Immature natural killer cell (primary cell): ENCODE results near the gene ETV6. TPM values are rescaled to one million over a fixed set of nuclear protein-coding genes. Genes with fewer than 3 reads are reported as not detected.

Source experiments
- DNase-seq, 3 donors: peaks; one replicate each; pipeline ENCODE4 v3.0.0; 2022; ENCODE audit warnings: mixed read lengths in 1 of 3
- H3K27ac Mint-ChIP-seq, 6 donors: one replicate each; pipeline ENCODE4 v1.8.0; 2020; ENCODE audit warnings: mixed read lengths in 6 of 6, mild to moderate bottlenecking in 5 of 6, inconsistent platforms in 4 of 6, moderate library complexity in 3 of 6
- H3K27me3 Mint-ChIP-seq, 3 donors: one replicate each; pipeline ENCODE4 v1.8.0; 2020 to 2021; ENCODE audit warnings: low read depth in 3 of 3, mild to moderate bottlenecking in 3 of 3, mixed read lengths in 3 of 3, moderate library complexity in 3 of 3, inconsistent platforms in 1 of 3
- H3K36me3 Mint-ChIP-seq, 3 donors: one replicate each; pipeline ENCODE4 v1.8.0; 2020; ENCODE audit warnings: mixed read lengths in 3 of 3, inconsistent platforms in 2 of 3, mild to moderate bottlenecking in 2 of 3
- H3K4me1 Mint-ChIP-seq, 2 donors: one replicate each; pipeline ENCODE4 v1.8.0; 2020; ENCODE audit warnings: inconsistent platforms in 2 of 2, mild to moderate bottlenecking in 2 of 2, mixed read lengths in 2 of 2, moderate library complexity in 1 of 2
- H3K4me3 Mint-ChIP-seq, 5 donors: one replicate each; pipeline ENCODE4 v1.8.0; 2020; ENCODE audit warnings: mild to moderate bottlenecking in 5 of 5, mixed read lengths in 5 of 5, inconsistent platforms in 3 of 5, moderate library complexity in 3 of 5
- H3K9me3 Mint-ChIP-seq, 6 donors: one replicate each; pipeline ENCODE4 v1.8.0; 2020; ENCODE audit warnings: mild to moderate bottlenecking in 6 of 6, mixed read lengths in 6 of 6, inconsistent platforms in 4 of 6, moderate library complexity in 3 of 6
- polyA plus RNA-seq, 3 donors: library from polyadenylated mRNA; unstranded; fragments of 300-500 nt; fragmentation: Illumina TruSeq; gene quantifications; one replicate each; pipeline ENCODE4 v1.2.3, GENCODE V29; 2021

Gene ETV6
- polyA plus RNA-seq, 3 donors from 2014 or later, result 3.0 to 5.4 (median 3.2) TPM

- no peak for DNase-seq
- Mint-ChIP-seq H3K36me3 (peaks cover 0 to 4% (median 0%) of the 10 kb centered on the region in 3 donors), H3K4me1 (peaks cover 33 to 57% of the 10 kb centered on the region in 2 donors), H3K9me3 (no peaks in the 10 kb centered on the region), H3K4me3 (no peak overlapping the region), H3K27ac (no peak overlapping the region), H3K27me3 (peaks cover 0 to 2% (median 0%) of the 10 kb centered on the region in 3 donors)
Observed at GRCh38 chr12:11741434-11742092, 92.1 kb downstream of the ETV6 start.

- peaks cover 0 to 2% (median 1%) of the 10 kb centered on the region in 3 donors for H3K27me3 Mint-ChIP-seq
Observed at GRCh38 chr12:11743423-11744409, 94.2 kb downstream of the ETV6 start.

GRCh38 chr12:11744410-11744801 is 94.9 kb downstream of the ETV6 start:
- Mint-ChIP-seq H3K4me1 (peaks cover 32 to 66% of the 10 kb centered on the region in 2 donors), H3K27me3 (peaks cover 0 to 2% (median 1%) of the 10 kb centered on the region in 3 donors), H3K27ac (no peak overlapping the region), H3K9me3 (no peaks in the 10 kb centered on the region), H3K4me3 (no peak overlapping the region), H3K36me3 (peaks cover 0 to 5% (median 4%) of the 10 kb centered on the region in 3 donors)
- DNase-seq, result no peak

More at GRCh38 chr12:11743423-11744409, 94.2 kb downstream of the ETV6 start:
- Mint-ChIP-seq H3K27ac (peak overlapping the region in 2 of 6 donors; percentile 37 to 74), H3K4me1 (peaks cover 30 to 60% of the 10 kb centered on the region in 2 donors), H3K36me3 (peaks cover 0 to 5% (median 4%) of the 10 kb centered on the region in 3 donors), H3K4me3 (no peak overlapping the region), H3K9me3 (no peaks in the 10 kb centered on the region)
- DNase-seq, result no peak

GRCh38 chr12:11745113-11745512 is 95.6 kb downstream of the ETV6 start:
- H3K4me3 Mint-ChIP-seq, result no peak overlapping the region
- H3K36me3 Mint-ChIP-seq, result peaks cover 0 to 5% (median 4%) of the 10 kb centered on the region in 3 donors
- H3K27me3 Mint-ChIP-seq, result peaks cover 1 to 2% (median 2%) of the 10 kb centered on the region in 3 donors
- peak overlapping the region in 1 of 6 donors; percentile 45 for H3K27ac Mint-ChIP-seq
- no peaks in the 10 kb centered on the region for H3K9me3 Mint-ChIP-seq
- peaks cover 35 to 72% of the 10 kb centered on the region in 2 donors for H3K4me1 Mint-ChIP-seq
- no peak for DNase-seq

- Mint-ChIP-seq H3K27ac (no peak overlapping the region), H3K9me3 (no peaks in the 10 kb centered on the region), H3K36me3 (peaks cover 0 to 5% (median 4%) of the 10 kb centered on the region in 3 donors), H3K27me3 (peaks cover 0 to 2% (median 1%) of the 10 kb centered on the region in 3 donors), H3K4me1 (peaks cover 38 to 75% of the 10 kb centered on the region in 2 donors), H3K4me3 (no peak overlapping the region)
- DNase-seq, result no peak
Observed at GRCh38 chr12:11746024-11746771, 96.7 kb downstream of the ETV6 start.

GRCh38 chr12:11746940-11747716 is 97.7 kb downstream of the ETV6 start:
- Mint-ChIP-seq H3K4me1 (peaks cover 36 to 77% of the 10 kb centered on the region in 2 donors), H3K4me3 (no peak overlapping the region), H3K9me3 (no peaks in the 10 kb centered on the region), H3K27ac (no peak overlapping the region), H3K27me3 (peaks cover 0 to 2% (median 1%) of the 10 kb centered on the region in 3 donors), H3K36me3 (peaks cover 0 to 8% (median 4%) of the 10 kb centered on the region in 3 donors)
- no peak for DNase-seq

- Mint-ChIP-seq H3K36me3 (peaks cover 0 to 8% (median 8%) of the 10 kb centered on the region in 3 donors), H3K27me3 (peaks cover 0 to 3% (median 1%) of the 10 kb centered on the region in 3 donors), H3K4me3 (no peak overlapping the region), H3K4me1 (peaks cover 36 to 77% of the 10 kb centered on the region in 2 donors), H3K27ac (no peak overlapping the region), H3K9me3 (no peaks in the 10 kb centered on the region)
- DNase-seq, result no peak
Observed at GRCh38 chr12:11747969-11748368, 98.5 kb downstream of the ETV6 start.

GRCh38 chr12:11748903-11749302 is 99.4 kb downstream of the ETV6 start:
- no peaks in the 10 kb centered on the region for H3K9me3 Mint-ChIP-seq
- peaks cover 0 to 3% (median 1%) of the 10 kb centered on the region in 3 donors for H3K27me3 Mint-ChIP-seq
- peaks cover under 1 to 13% (median 8%) of the 10 kb centered on the region in 3 donors for H3K36me3 Mint-ChIP-seq
- H3K4me3 Mint-ChIP-seq, result no peak overlapping the region
- H3K4me1 Mint-ChIP-seq, result peaks cover 28 to 68% of the 10 kb centered on the region in 2 donors
- DNase-seq, result no peak
- no peak overlapping the region for H3K27ac Mint-ChIP-seq

GRCh38 chr12:11749943-11750690 is 100.6 kb downstream of the ETV6 start:
- Mint-ChIP-seq H3K36me3 (peaks cover 9 to 24% (median 17%) of the 10 kb centered on the region in 3 donors), H3K9me3 (no peaks in the 10 kb centered on the region), H3K4me1 (peaks cover 25 to 56% of the 10 kb centered on the region in 2 donors), H3K27ac (peak overlapping the region in 1 of 6 donors; percentile 48), H3K4me3 (peak overlapping the region in 4 of 5 donors; percentile 6 to 39 (median 27)), H3K27me3 (peaks cover 0 to 3% (median 1%) of the 10 kb centered on the region in 3 donors)
- DNase-seq, result no peak

GRCh38 chr12:11752403-11753149 is 103.1 kb downstream of the ETV6 start:
- peaks cover 0 to 3% (median 0%) of the 10 kb centered on the region in 3 donors for H3K27me3 Mint-ChIP-seq
- H3K27ac Mint-ChIP-seq, result no peak overlapping the region
- H3K36me3 Mint-ChIP-seq, result peaks cover 15 to 28% (median 19%) of the 10 kb centered on the region in 3 donors
- no peak overlapping the region for H3K4me3 Mint-ChIP-seq
- peaks cover 12 to 35% of the 10 kb centered on the region in 2 donors for H3K4me1 Mint-ChIP-seq
- no peaks in the 10 kb centered on the region for H3K9me3 Mint-ChIP-seq
- no peak for DNase-seq

GRCh38 chr12:11753150-11753499 is 103.7 kb downstream of the ETV6 start:
- DNase-seq, result no peak
- H3K27me3 Mint-ChIP-seq, result peaks cover 0 to 3% (median 0%) of the 10 kb centered on the region in 3 donors
- peaks cover 12 to 32% of the 10 kb centered on the region in 2 donors for H3K4me1 Mint-ChIP-seq
- H3K36me3 Mint-ChIP-seq, result peaks cover 15 to 28% (median 18%) of the 10 kb centered on the region in 3 donors
- no peak overlapping the region for H3K27ac Mint-ChIP-seq
- no peak overlapping the region for H3K4me3 Mint-ChIP-seq
- H3K9me3 Mint-ChIP-seq, result no peaks in the 10 kb centered on the region
